Measurements from ENCODE around the gene KRTAP5-11.
"Not testable (repeated sequence)": the region's sequence is repeated elsewhere in the genome, so short reads cannot be mapped to it uniquely, and the experiment has no call there.

DNA sequence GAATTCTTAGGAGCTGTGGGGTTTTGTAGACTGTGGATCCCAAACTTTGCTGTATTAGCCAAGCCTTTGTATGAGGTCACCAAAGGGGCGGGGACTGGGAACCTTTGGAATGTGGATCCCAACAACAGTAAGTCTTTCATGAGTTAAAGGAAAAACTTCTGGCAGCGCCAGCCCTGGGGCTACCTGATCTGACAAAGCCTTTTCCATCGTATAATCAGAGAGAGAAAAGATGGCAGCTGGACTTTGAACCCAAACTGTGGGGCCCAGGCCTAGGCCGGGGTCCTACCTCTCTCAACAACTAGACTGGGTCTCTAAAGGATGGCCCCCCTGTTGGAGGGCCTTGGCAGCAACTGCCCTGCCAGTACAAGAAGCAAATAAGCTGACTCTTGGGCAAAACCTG is 5.6 kb upstream of the KRTAP5-11 start:
- TF ChIP-seq, protein P1, sequence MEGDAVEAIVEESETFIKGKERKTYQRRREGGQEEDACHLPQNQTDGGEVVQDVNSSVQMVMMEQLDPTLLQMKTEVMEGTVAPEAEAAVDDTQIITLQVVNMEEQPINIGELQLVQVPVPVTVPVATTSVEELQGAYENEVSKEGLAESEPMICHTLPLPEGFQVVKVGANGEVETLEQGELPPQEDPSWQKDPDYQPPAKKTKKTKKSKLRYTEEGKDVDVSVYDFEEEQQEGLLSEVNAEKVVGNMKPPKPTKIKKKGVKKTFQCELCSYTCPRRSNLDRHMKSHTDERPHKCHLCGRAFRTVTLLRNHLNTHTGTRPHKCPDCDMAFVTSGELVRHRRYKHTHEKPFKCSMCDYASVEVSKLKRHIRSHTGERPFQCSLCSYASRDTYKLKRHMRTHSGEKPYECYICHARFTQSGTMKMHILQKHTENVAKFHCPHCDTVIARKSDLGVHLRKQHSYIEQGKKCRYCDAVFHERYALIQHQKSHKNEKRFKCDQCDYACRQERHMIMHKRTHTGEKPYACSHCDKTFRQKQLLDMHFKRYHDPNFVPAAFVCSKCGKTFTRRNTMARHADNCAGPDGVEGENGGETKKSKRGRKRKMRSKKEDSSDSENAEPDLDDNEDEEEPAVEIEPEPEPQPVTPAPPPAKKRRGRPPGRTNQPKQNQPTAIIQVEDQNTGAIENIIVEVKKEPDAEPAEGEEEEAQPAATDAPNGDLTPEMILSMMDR (IDR thresholded peaks at IDR 0.05), result not testable (repeated sequence)
- TF ChIP-seq POLR2A (IDR thresholded peaks at IDR 0.05); POLR2AphosphoS5 (IDR thresholded peaks at IDR 0.05; ENCODE audit: insufficient read depth in 1 of 2, low read depth in 1 of 2): not testable (repeated sequence)
